ENCODE measurements around the gene DPCD. TPM values are rescaled to one million over a fixed set of nuclear protein-coding genes. Genes with fewer than 3 reads are reported as not detected.

The DPCD gene
- total RNA-seq, 3 donors from 2014 or later = 17.0 to 25.9 (median 24.7) TPM

- Histone ChIP-seq H3K36me3 (no peaks in the 10 kb centered on the region), H3K9me3 (no peaks in the 10 kb centered on the region), H3K4me3 (no peak overlapping the region), H3K27ac (no peak overlapping the region), H3K27me3 (peaks cover 0 to 40% of the 10 kb centered on the region in 2 donors), H3K4me1 (no peaks in the 10 kb centered on the region)
- intact Hi-C loops (cut with DNase I; ENCODE audit: low total_unique reads) = loop anchor here (10.0 kb wide), 1 partner anchor 349 kb away; no protein-coding TSS in a partner anchor
- DNase-seq (ENCODE audit: low spot score in 2 of 2) = peak in 1 of 2 donors; percentile 14
- TF ChIP-seq POLR2AphosphoS5 (IDR thresholded peaks at IDR 0.05) = no peak
- TF ChIP-seq POLR2A (IDR thresholded peaks at IDR 0.05) = no peak
- TF ChIP-seq, protein P1, sequence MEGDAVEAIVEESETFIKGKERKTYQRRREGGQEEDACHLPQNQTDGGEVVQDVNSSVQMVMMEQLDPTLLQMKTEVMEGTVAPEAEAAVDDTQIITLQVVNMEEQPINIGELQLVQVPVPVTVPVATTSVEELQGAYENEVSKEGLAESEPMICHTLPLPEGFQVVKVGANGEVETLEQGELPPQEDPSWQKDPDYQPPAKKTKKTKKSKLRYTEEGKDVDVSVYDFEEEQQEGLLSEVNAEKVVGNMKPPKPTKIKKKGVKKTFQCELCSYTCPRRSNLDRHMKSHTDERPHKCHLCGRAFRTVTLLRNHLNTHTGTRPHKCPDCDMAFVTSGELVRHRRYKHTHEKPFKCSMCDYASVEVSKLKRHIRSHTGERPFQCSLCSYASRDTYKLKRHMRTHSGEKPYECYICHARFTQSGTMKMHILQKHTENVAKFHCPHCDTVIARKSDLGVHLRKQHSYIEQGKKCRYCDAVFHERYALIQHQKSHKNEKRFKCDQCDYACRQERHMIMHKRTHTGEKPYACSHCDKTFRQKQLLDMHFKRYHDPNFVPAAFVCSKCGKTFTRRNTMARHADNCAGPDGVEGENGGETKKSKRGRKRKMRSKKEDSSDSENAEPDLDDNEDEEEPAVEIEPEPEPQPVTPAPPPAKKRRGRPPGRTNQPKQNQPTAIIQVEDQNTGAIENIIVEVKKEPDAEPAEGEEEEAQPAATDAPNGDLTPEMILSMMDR (IDR thresholded peaks at IDR 0.05) = no peak
Observed at GRCh38 chr10:101563497-101564040, 24.6 kb upstream of the DPCD start.

DNA sequence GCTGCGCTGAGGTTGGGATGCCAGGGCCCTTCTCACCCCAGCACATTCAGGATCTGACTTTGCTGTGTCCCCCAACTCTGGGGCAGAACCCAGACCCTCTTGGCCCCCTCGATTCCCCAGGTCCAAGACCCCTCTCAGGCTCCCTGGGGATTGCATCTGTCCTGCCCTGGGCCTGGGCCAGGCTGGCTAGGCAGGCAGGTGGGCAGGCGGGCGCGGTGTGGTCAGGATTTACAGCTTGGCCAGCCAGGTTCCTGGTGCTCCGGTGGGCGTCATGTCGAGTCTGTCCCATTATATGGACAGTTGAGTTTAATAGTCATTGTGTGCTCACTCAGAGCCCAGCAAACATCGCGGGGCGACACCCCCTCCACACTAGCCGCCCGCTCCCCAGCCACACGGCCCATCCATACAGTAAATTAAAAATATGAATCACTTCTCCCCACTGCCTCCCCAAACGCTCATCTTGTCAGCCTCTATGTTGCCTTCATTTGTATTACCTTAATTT, 23.6 kb upstream of the DPCD start:
- H3K9me3 ChIP-seq = no peaks in the 10 kb centered on the region
- intact Hi-C loops (cut with DNase I; ENCODE audit: low total_unique reads) = loop anchor here (10.0 kb wide), 1 partner anchor 350 kb away; no protein-coding TSS in a partner anchor
- peak in 1 of 2 donors; percentile 25 for DNase-seq (ENCODE audit: low spot score in 2 of 2)
- no peaks in the 10 kb centered on the region for H3K36me3 ChIP-seq
- H3K27ac ChIP-seq = no peak overlapping the region
- H3K4me1 ChIP-seq = peaks cover 0 to 3% of the 10 kb centered on the region in 2 donors
- TF ChIP-seq POLR2A (IDR thresholded peaks at IDR 0.05) (no peak), POLR2AphosphoS5 (IDR thresholded peaks at IDR 0.05) (no peak)
- TF ChIP-seq, protein P1 (IDR thresholded peaks at IDR 0.05) = no peak
- peaks cover 0 to 49% of the 10 kb centered on the region in 2 donors for H3K27me3 ChIP-seq
- no peak overlapping the region for H3K4me3 ChIP-seq

DNA sequence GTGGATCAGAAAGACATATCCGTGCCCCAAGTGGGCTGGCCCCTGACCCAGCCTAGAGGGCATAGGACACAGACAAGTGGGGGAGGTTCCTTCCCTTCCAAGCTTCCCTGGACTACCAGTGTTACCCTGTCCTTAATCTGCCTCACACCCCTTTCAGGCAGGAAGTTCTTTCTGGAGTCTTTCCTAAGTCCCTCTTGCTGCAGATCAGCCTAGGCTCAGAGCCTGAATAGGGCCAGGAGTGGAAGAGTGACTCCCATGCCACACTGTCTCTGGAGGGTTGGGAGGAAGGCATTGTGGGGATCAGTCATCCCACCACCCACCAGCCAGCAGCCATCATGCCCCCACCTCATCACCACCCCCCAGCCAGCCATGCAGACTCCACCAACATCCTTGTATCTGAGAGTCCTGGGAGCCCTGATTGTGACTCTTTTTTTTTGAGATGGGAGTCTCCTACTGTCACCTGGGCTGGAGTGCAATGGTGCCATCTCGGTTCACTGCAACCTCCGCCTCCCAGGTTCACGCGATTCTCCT, 22.7 kb upstream of the DPCD start:
- TF ChIP-seq POLR2AphosphoS5 (IDR thresholded peaks at IDR 0.05) (no peak), POLR2A (IDR thresholded peaks at IDR 0.05) (no peak)
- TF ChIP-seq, protein P1 (IDR thresholded peaks at IDR 0.05) = no peak
- peaks cover 2 to 6% of the 10 kb centered on the region in 2 donors for H3K4me1 ChIP-seq
- DNase-seq (ENCODE audit: low spot score in 2 of 2) = peak in 1 of 2 donors; percentile 36

DNA sequence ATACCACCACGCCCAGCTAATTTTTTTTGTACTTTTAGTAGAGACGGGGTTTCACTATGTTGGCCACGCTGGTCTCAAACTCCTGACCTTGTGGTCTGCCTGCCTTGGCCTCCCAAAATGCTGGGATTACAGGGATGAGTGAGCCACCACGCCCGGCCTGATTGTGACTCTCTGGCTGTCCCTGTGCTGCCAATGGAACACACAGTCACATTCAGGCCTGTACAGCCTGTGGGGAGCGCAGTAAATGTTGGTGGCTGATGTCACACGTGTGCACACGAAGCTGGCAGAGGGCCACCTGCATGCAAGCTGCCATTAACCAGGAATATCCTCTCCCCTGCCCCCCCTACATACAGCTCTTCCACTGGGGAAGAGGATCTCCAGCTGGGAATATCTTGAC, 22.2 kb upstream of the DPCD start:
- H3K36me3 ChIP-seq = no peaks in the 10 kb centered on the region
- H3K4me1 ChIP-seq = peaks cover 7 to 10% of the 10 kb centered on the region in 2 donors
- H3K4me3 ChIP-seq = peak overlapping the region in 1 of 3 donors; percentile 47
- intact Hi-C loops (cut with DNase I; ENCODE audit: low total_unique reads) = loop anchor here (2.0 to 10.0 kb wide), 2 partner anchors 73 to 351 kb away; no protein-coding TSS in a partner anchor
- peaks cover 0 to 53% of the 10 kb centered on the region in 2 donors for H3K27me3 ChIP-seq
- TF ChIP-seq, protein P1 (IDR thresholded peaks at IDR 0.05) = no peak
- TF ChIP-seq POLR2A (IDR thresholded peaks at IDR 0.05) = no peak
- no peak for TF ChIP-seq POLR2AphosphoS5 (IDR thresholded peaks at IDR 0.05)
- DNase-seq (ENCODE audit: low spot score in 2 of 2) = peak in 1 of 2 donors; percentile 27
- H3K27ac ChIP-seq = no peak overlapping the region
- H3K9me3 ChIP-seq = no peaks in the 10 kb centered on the region

More for the DNA sequence above, 22.7 kb upstream of the DPCD start:
- intact Hi-C loops (cut with DNase I; ENCODE audit: low total_unique reads) = loop anchor here (10.0 kb wide), 1 partner anchor 351 kb away; no protein-coding TSS in a partner anchor
- Histone ChIP-seq H3K36me3 (no peaks in the 10 kb centered on the region), H3K9me3 (no peaks in the 10 kb centered on the region), H3K4me3 (no peak overlapping the region), H3K27ac (no peak overlapping the region), H3K27me3 (peaks cover 0 to 53% of the 10 kb centered on the region in 2 donors)

Data from breast epithelium (tissue), 4 donors.